OCI-LY3 (cell line): Measurements from ENCODE around the gene PKP3.

Experiments
- CTCF ChIP-seq: fragments of 200-600, 300-600 bp; sonication (generic); IDR thresholded peaks from 2 replicates; pipeline ENCODE4 v1.5.1; 2014; ENCODE audit warnings: antibody characterized with exemption, low read length, low read depth
- EZH2phosphoT487 ChIP-seq: fragments of 200-600 bp; shearing (Covaris generic); IDR thresholded peaks from 2 replicates; pipeline ENCODE4 v1.6.1; 2018; ENCODE audit warnings: antibody characterized with exemption, mixed run types, low read depth

- no peak for TF ChIP-seq CTCF
- TF ChIP-seq EZH2phosphoT487 = no peak
Observed at GRCh38 chr11:351411-351810, 42.6 kb upstream of the PKP3 start.
